OCI-LY1 (cell line): ENCODE data around the gene SPAG17.

Experiments
- EZH2 ChIP-seq: fragments of 200-600 bp; sonication (generic), shearing (Covaris generic); IDR thresholded peaks from 2 replicates; pipeline ENCODE4 v1.8.0; 2017; ENCODE audit warnings: borderline replicate concordance, mixed run types, mild to moderate bottlenecking, antibody characterized with exemption, low read length, moderate library complexity, mixed read lengths
- TF ChIP-seq, protein P1 (sequence below): fragments of 200-600 bp; sonication (generic), shearing (Covaris generic); IDR thresholded peaks from 2 replicates; pipeline ENCODE4 v1.5.1; 2017; ENCODE audit warnings: mild to moderate bottlenecking, antibody characterized with exemption, low read length, moderate library complexity, mixed read lengths

DNA sequence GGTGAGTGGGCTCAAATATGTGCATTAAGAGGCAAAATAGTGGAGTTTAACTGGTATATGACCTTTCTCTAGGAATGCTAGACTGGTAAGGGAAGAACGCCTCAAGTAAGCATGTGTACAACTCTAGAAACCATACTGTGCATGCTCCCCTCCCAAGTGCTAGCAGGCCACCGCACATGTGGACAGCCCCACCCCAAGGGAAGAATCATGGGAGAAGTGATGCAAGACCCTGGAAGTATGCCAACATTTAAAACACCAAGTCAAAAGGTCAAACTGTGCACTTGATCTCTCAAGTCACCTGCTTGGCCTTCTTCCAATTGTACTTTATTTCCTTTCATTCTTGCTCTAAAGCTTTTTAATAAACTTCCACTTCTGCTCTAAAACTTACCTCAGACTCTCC, 135.0 kb downstream of the SPAG17 start:
- TF ChIP-seq, protein P1, sequence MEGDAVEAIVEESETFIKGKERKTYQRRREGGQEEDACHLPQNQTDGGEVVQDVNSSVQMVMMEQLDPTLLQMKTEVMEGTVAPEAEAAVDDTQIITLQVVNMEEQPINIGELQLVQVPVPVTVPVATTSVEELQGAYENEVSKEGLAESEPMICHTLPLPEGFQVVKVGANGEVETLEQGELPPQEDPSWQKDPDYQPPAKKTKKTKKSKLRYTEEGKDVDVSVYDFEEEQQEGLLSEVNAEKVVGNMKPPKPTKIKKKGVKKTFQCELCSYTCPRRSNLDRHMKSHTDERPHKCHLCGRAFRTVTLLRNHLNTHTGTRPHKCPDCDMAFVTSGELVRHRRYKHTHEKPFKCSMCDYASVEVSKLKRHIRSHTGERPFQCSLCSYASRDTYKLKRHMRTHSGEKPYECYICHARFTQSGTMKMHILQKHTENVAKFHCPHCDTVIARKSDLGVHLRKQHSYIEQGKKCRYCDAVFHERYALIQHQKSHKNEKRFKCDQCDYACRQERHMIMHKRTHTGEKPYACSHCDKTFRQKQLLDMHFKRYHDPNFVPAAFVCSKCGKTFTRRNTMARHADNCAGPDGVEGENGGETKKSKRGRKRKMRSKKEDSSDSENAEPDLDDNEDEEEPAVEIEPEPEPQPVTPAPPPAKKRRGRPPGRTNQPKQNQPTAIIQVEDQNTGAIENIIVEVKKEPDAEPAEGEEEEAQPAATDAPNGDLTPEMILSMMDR, result no peak
- TF ChIP-seq EZH2, result no peak
